Measurements from ENCODE around the gene MMD.

Gene MMD

GRCh38 chr17:55418369-55419268, 3.0 kb downstream of the MMD start:
- Histone ChIP-seq H3K27ac (no peak overlapping the region), H2AFZ (no peak overlapping the region), H3K4me1 (peaks cover 25% of the 10 kb centered on the region), H3K9ac (no peak overlapping the region), H3K4me3 (ENCODE audit: low read depth, low read length) (no peak overlapping the region), H3K27me3 (ENCODE audit: control insufficient read depth, insufficient read depth, low read length) (no peaks in the 10 kb centered on the region), H3K9me3 (ENCODE audit: control insufficient read depth, low read length) (no peaks in the 10 kb centered on the region), H3K4me2 (ENCODE audit: low read length) (no peak overlapping the region), H3K36me3 (ENCODE audit: control insufficient read depth, insufficient read depth, low read length) (no peaks in the 10 kb centered on the region), H3K79me2 (peaks cover 4% of the 10 kb centered on the region)
- no peak for TF ChIP-seq CTCF (IDR thresholded peaks at IDR 0.05)

- H3K79me2 ChIP-seq: peaks cover 4% of the 10 kb centered on the region
- H3K27me3 ChIP-seq (ENCODE audit: control insufficient read depth, insufficient read depth, low read length): no peaks in the 10 kb centered on the region
- no peak overlapping the region for H3K9ac ChIP-seq
Observed at GRCh38 chr17:55417411-55418268, 4.0 kb downstream of the MMD start.

GRCh38 chr17:55416470-55417052, 5.1 kb downstream of the MMD start:
- Histone ChIP-seq H3K9me3 (ENCODE audit: control insufficient read depth, low read length) (no peaks in the 10 kb centered on the region), H3K4me3 (ENCODE audit: low read depth, low read length) (no peak overlapping the region), H3K9ac (no peak overlapping the region), H3K27me3 (ENCODE audit: control insufficient read depth, insufficient read depth, low read length) (no peaks in the 10 kb centered on the region), H2AFZ (no peak overlapping the region), H3K36me3 (ENCODE audit: control insufficient read depth, insufficient read depth, low read length) (no peaks in the 10 kb centered on the region), H3K4me2 (ENCODE audit: low read length) (peak overlapping the region; percentile 3), H3K27ac (peak overlapping the region; percentile 37), H3K4me1 (peaks cover 18% of the 10 kb centered on the region), H3K79me2 (peaks cover 4% of the 10 kb centered on the region)
- no peak for TF ChIP-seq CTCF (IDR thresholded peaks at IDR 0.05)

More at GRCh38 chr17:55417411-55418268, 4.0 kb downstream of the MMD start:
- H2AFZ ChIP-seq: no peak overlapping the region
- no peaks in the 10 kb centered on the region for H3K36me3 ChIP-seq (ENCODE audit: control insufficient read depth, insufficient read depth, low read length)
- H3K4me2 ChIP-seq (ENCODE audit: low read length): no peak overlapping the region
- no peaks in the 10 kb centered on the region for H3K9me3 ChIP-seq (ENCODE audit: control insufficient read depth, low read length)
- H3K4me1 ChIP-seq: peaks cover 18% of the 10 kb centered on the region
- no peak for TF ChIP-seq CTCF (IDR thresholded peaks at IDR 0.05)
- no peak overlapping the region for H3K4me3 ChIP-seq (ENCODE audit: low read depth, low read length)
- no peak overlapping the region for H3K27ac ChIP-seq

GRCh38 chr17:55416000-55416399, 5.6 kb downstream of the MMD start:
- Histone ChIP-seq H3K27ac (peak overlapping the region; percentile 37), H3K4me3 (ENCODE audit: low read depth, low read length) (no peak overlapping the region), H3K4me2 (ENCODE audit: low read length) (no peak overlapping the region), H2AFZ (no peak overlapping the region), H3K9ac (no peak overlapping the region), H3K79me2 (peaks cover under 1% of the 10 kb centered on the region), H3K4me1 (peaks cover 18% of the 10 kb centered on the region), H3K36me3 (ENCODE audit: control insufficient read depth, insufficient read depth, low read length) (no peaks in the 10 kb centered on the region), H3K27me3 (ENCODE audit: control insufficient read depth, insufficient read depth, low read length) (no peaks in the 10 kb centered on the region), H3K9me3 (ENCODE audit: control insufficient read depth, low read length) (no peaks in the 10 kb centered on the region)
- peak; percentile 27 for TF ChIP-seq CTCF (IDR thresholded peaks at IDR 0.05)
